RPMI7951 (cell line): ENCODE results near the gene DTWD2. TPM values are rescaled to one million over a fixed set of nuclear protein-coding genes. Genes with fewer than 3 reads are reported as not detected.
"Not testable (repeated sequence)": the region's sequence is repeated elsewhere in the genome, so short reads cannot be mapped to it uniquely, and the experiment has no call there.

Experiments
- DNase-seq: peaks from one replicate; pipeline ENCODE4 v3.0.0-alpha.2; 2012; ENCODE audit warnings: low read depth
- total RNA-seq: library from RNA; depleted of rRNA; stranded (reverse); fragments of >200 nt; shearing (Covaris generic); gene quantifications from 2 replicates; pipeline ENCODE4 v1.2.3, GENCODE V29; 2014

Gene DTWD2
- total RNA-seq, 1 experiment from 2014 or later: 4.1 TPM

DNA sequence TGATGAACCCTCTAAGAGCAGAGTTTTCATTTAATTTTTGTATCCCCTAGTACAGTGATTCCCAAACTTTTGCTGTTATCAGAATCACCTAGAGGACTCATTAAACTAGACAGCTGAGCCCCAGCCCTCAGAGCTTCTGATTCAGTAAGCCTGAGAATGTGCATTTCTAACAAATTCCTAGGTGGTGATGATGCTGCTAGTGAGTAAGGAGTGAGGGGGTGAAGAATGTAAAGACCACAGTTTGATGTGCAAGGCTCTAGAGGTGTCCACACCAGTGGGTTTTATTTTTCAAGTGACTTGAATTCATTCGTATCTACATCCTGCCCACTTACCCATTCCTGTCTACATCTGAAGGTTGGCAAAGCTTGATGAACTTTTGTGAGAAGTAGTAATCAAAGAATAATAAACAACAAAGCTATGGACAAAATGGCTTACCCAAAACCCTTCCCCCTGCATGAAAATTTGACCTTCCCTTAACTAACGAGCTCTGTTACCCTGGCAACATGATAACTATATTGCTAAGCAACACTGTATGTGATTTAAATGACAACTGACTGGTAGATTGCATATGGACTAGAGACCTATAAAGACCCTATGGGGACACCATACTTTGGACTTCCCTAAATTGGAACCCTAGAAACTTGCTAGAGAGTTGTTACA is 35.2 kb downstream of the DTWD2 start:
- DNase-seq: no peak

DNA sequence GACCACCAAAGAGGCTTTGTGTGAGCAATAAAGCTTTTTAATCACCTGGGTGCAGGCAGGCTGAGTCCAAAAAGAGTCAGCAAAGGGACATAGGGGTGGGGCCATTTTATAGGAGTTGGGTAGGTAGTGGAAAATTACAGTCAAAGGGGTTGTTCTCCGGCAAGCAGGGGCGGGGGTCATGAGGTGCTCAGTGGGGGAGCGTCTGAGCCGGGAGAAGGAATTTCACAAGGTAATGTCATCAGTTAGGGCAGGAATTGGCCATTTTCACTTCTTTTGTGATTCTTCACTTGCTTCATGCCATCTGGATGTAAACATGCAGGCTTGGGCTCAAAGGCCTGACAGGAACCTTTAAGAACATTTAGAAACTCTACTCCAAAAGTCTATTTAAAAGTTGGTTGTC is 36.0 kb downstream of the DTWD2 start:
- not testable (repeated sequence) for DNase-seq

GRCh38 chr5:118950354-118950753 is 38.0 kb downstream of the DTWD2 start:
- DNase-seq: not testable (repeated sequence)

DNA sequence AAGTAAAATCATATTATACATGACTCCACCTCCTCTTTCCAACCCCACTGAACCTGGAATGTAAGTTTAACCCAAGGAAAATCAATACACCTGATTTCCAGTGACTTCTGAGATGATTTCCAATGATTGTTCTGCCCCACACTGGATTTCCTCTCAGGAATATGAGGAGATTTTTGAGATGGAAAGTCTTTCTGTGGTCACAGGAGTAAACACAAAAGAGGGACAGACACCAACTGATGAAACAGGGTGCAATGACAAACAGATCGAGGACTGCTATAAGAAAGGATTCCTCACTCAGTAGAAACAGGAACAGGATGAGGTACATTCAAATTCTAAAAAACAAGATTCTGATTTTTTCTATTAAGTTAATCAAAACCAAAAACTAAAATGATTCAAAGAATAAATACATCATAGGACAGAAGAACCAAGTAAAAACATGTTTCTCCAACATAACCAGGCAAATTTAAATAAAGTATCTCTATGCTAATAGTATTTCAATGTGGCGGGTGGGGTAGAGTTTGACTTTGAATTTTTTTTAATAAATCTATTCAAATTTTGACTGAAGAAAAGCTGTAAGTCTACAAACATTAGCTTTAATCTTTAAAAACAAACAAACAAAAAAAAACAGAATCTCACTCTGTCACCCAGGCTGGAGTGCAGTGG is 42.1 kb downstream of the DTWD2 start:
- no peak for DNase-seq

DNA sequence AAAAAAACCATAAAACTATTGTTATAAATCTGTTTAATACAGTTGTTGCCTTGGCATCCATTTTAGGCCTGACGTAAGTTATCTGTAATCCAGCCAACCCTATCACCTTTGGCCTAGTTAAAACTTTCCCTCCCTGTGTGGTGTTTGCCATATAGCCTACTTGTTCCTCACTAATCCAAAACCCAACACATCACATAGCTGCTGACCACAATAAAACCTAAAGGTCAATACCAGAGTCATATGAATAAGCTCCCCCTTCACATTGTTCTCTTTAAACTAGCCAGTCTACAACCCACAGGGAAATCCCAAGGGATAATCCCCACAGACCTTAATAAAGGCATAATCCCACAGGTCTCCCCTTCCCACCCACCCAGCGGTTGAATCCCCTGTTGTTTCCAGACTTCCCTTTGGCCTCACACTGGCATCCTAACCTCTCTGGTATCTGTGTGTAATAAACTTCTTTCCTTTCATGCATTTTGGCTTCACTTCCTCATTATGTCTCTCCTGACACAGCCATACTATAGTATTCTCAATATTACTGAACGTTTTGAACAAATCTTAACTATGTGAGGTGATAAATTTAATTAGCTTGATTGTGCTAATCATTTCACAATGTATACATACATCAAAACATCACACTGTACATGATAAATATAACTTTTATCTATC is 50.8 kb downstream of the DTWD2 start:
- no peak for DNase-seq

DNA sequence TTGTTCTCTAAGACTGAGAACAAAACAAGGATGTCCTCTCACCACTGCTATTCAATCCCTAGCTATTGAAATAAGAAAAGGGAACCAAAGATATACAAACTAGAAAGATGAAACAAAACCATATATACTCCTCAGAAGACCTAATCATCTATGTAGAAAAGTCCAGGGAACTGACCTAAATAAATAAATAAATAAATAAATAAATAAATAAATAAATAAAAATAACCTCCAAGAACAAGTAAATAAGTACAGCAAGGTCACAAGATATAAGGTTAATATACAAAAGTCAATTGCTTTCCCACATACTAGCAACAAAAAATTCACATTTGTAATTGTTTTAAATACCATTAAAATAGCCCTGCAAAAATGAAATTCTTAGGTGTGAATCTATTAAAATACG is 54.6 kb downstream of the DTWD2 start:
- DNase-seq: no peak

DNA sequence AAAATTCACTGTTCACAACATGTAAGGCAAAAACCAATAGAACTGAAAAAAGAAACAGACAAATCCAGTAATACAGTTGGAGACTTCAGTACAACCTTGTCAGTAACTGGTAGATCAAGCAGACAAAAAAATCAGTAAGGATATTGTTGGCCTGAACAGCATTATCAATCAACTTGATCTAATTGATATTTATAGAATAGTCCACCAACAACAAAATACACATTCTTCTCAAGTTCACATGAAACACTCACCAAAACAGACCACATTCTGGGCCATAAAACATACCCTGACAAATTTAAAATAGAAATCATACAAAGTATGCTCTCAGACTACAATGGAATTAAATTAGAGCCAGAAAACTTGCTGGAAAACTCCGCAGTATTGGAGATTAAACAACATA is 56.8 kb downstream of the DTWD2 start:
- no peak for DNase-seq

DNA sequence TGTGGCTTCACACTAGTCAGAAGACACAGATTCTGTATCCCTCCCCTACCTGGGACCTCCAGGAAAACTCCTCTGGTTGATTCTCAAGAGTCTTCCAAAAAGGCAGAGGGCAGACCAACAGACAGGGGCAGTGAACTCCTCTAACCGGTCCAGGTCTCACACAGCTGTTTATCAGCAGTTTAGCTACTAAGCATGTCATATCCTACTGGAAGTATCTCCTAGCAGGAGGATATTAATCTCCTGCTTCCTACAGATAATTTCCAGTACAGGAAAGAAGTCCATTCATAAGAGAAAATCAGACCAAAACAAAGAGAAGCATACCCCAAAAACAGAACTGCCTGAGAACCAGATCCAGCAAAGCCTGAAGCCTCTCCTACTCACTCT is 64.3 kb downstream of the DTWD2 start:
- DNase-seq: no peak

GRCh38 chr5:118923295-118924005 is 64.9 kb downstream of the DTWD2 start:
- DNase-seq: no peak

GRCh38 chr5:118921866-118922265 is 66.5 kb downstream of the DTWD2 start:
- DNase-seq: no peak

GRCh38 chr5:118919016-118919415 is 69.3 kb downstream of the DTWD2 start:
- DNase-seq: no peak

- no peak for DNase-seq
Observed at GRCh38 chr5:118918232-118918631, 70.1 kb downstream of the DTWD2 start.

- not testable (repeated sequence) for DNase-seq
Observed at GRCh38 chr5:118907536-118907935, 80.8 kb downstream of the DTWD2 start.

DNA sequence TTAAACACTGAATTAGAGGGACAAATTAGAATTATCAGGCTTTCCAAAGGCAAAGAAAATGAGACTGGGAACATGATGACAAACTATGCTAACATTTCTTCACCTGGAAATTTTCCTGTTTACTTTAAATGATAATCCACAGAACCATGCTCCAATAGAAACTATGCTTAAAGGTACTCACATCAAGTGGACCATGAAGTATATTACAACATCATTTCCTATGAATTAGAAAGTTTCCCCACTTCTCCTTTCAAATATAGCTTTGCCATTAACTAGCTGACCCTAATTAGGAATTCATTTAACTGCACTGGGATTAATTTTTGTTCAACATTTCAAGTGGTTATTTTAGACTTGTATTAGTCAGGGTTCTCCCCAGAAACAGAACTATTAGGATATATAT is 81.4 kb downstream of the DTWD2 start:
- no peak for DNase-seq

DNA sequence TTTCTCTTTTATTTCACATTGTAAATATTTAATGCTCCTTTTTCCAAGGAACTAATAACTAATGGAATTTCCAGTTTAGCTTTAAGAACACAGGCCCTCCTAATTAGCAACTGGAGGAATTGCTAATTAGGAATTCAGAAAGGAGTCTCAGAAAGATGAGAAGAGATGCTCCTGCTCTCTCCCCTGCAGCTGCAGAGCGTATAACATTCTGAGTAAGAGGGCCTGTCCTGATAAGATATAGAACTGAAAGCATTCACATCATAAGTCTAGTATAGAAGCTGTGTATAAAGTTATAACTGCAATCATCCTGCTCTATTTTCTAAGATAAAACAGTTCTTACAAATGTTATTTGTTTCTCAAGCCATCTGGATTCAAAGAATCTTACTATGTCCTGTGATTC is 83.2 kb downstream of the DTWD2 start:
- no peak for DNase-seq

GRCh38 chr5:118902656-118903438 is 85.5 kb downstream of the DTWD2 start:
- DNase-seq: no peak

- no peak for DNase-seq
Observed at GRCh38 chr5:118894709-118895108, 93.6 kb downstream of the DTWD2 start.

GRCh38 chr5:118891252-118891651 is 97.1 kb downstream of the DTWD2 start:
- no peak for DNase-seq

- no peak for DNase-seq
Observed at GRCh38 chr5:118889165-118889564, 99.2 kb downstream of the DTWD2 start.

DNA sequence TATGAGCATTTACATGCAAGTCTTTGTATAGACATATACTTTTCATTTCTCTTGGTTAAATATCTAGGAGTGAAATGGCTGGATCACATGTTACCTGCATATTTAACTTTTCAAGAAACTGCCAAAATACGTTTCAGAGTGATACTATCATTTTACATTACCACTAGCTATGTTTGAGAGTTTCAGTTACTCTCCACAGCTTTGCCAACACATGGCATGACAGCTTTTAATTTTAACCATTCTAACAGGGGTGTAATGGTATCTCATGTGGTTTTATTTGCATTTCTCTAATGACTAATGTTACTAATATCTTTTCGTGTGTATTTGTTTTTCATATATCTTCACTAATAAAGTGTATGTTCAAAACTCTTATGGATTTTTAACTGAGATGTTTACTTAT is 99.8 kb downstream of the DTWD2 start:
- DNase-seq: no peak

GRCh38 chr5:118883362-118883761 is 105.0 kb downstream of the DTWD2 start:
- no peak for DNase-seq

GRCh38 chr5:118882666-118883065 is 105.7 kb downstream of the DTWD2 start:
- no peak for DNase-seq
